Keratinocyte (primary cell): ENCODE measurements around the gene MPZL2. TPM values are rescaled to one million over a fixed set of nuclear protein-coding genes. Genes with fewer than 3 reads are reported as not detected.

ENCODE experiments used
- DNase-seq: peaks from one replicate; pipeline ENCODE4 v3.0.0-alpha.2; 2011; ENCODE audit warnings: low read depth, missing footprints, low spot score
- FAIRE-seq: peaks from 2 replicates; lab custom pipeline; 2011; peaks lifted over from hg19 to GRCh38; lab: Jason Lieb, UNC
- H2AFZ ChIP-seq: 2 replicates; pipeline ENCODE4 v1.6.0; 2012; ENCODE audit warnings: low read length, control low read depth, inconsistent platforms; ENCODE audit not compliant: control insufficient read depth
- H3K27ac ChIP-seq: 2 replicates; pipeline ENCODE4 v1.5.1; 2011; ENCODE audit warnings: low read length; ENCODE audit not compliant: control insufficient read depth, insufficient read depth
- H3K27me3 ChIP-seq: 3 replicates; pipeline ENCODE4 v1.6.0; 2011; ENCODE audit warnings: low read length; ENCODE audit not compliant: control insufficient read depth, insufficient read depth; ENCODE audit errors: extremely low read depth
- H3K36me3 ChIP-seq, 2 experiments: 2 replicates in 1 of 2; 3 replicates in 1 of 2; pipeline ENCODE4 v1.5.1; 2011; ENCODE audit warnings: low read length in 2 of 2, mild to moderate bottlenecking in 1 of 2; ENCODE audit not compliant: control insufficient read depth in 2 of 2, insufficient read depth in 2 of 2; ENCODE audit errors: extremely low read depth in 1 of 2
- H3K4me1 ChIP-seq: 3 replicates; pipeline ENCODE4 v1.5.1; 2011; ENCODE audit warnings: low read length; ENCODE audit not compliant: control insufficient read depth, insufficient read depth; ENCODE audit errors: extremely low read depth
- H3K4me2 ChIP-seq: 3 replicates; pipeline ENCODE4 v1.6.0; 2011; ENCODE audit warnings: low read depth, low read length; ENCODE audit not compliant: control insufficient read depth, insufficient read depth; ENCODE audit errors: extremely low read depth
- H3K4me3 ChIP-seq, 3 experiments: fragments of 200-600 bp in 1 of 3; sonication (generic) in 1 of 3; 2 replicates in 2 of 3; 3 replicates in 1 of 3; pipeline ENCODE4 v1.5.1; 2011 to 2016; ENCODE audit warnings: low read length in 3 of 3, mild to moderate bottlenecking in 3 of 3, control low read depth in 2 of 3, inconsistent platforms in 1 of 3, low read depth in 1 of 3, mixed read lengths in 1 of 3, mixed run types in 1 of 3, moderate library complexity in 1 of 3; ENCODE audit not compliant: control insufficient read depth in 2 of 3, insufficient read depth in 2 of 3; ENCODE audit errors: extremely low read depth in 1 of 3
- H3K79me2 ChIP-seq: 2 replicates; pipeline ENCODE4 v1.6.0; 2012; ENCODE audit warnings: low read length; ENCODE audit not compliant: control insufficient read depth, insufficient read depth
- H3K9ac ChIP-seq: 3 replicates; pipeline ENCODE4 v1.6.0; 2011; ENCODE audit warnings: low read length; ENCODE audit not compliant: control insufficient read depth, insufficient read depth; ENCODE audit errors: extremely low read depth
- H3K9me1 ChIP-seq: 3 replicates; pipeline ENCODE4 v1.6.0; 2011; ENCODE audit warnings: low read length; ENCODE audit not compliant: control insufficient read depth, insufficient read depth; ENCODE audit errors: extremely low read depth
- H3K9me3 ChIP-seq: 2 replicates; pipeline ENCODE4 v1.5.1; 2012; ENCODE audit warnings: low read depth, low read length; ENCODE audit not compliant: control insufficient read depth
- H4K20me1 ChIP-seq: 3 replicates; pipeline ENCODE4 v1.6.0; 2011; ENCODE audit warnings: low read length; ENCODE audit not compliant: control insufficient read depth, insufficient read depth; ENCODE audit errors: extremely low read depth
- CTCF ChIP-seq, 3 experiments: IDR thresholded peaks in 1 of 3; conservative IDR thresholded peaks in 1 of 3; optimal IDR thresholded peaks in 1 of 3; 2 replicates in 2 of 3; 3 replicates in 1 of 3; pipeline versions ENCODE3 to v1.5.1; 2011; ENCODE audit warnings: low read length in 3 of 3, mild to moderate bottlenecking in 3 of 3, moderate library complexity in 2 of 3, control low read depth in 1 of 3, inconsistent platforms in 1 of 3; ENCODE audit not compliant: insufficient read depth in 2 of 3; ENCODE audit errors: extremely low read depth in 1 of 3
- EZH2 ChIP-seq: IDR thresholded peaks from one replicate; pipeline ENCODE4 v1.6.1; 2012; ENCODE audit warnings: inconsistent platforms, mild to moderate bottlenecking, low read length, moderate library complexity
- dilution Hi-C: fragments of 300-500 bp; cut with MboI; formaldehyde crosslinking; loops from one replicate; pipeline ENCODE4 v1.7.0; 2020; ENCODE audit warnings: low sequenced_read_pairs; ENCODE audit not compliant: extremely low pct_ligation_motif_present
- polyA plus RNA-seq, 5 experiments: library from polyadenylated mRNA; depleted of rRNA in 3 of 5; stranded (reverse) in 3 of 5; stranded (forward) in 1 of 5; unstranded in 1 of 5; fragments of >200 nt; gene quantifications; 1 replicate in 1 of 5; 2 replicates in 3 of 5; 3 replicates in 1 of 5; pipeline versions ENCODE4 v1.2.1 to v1.2.3, GENCODE V29; 2011 to 2012; ENCODE audit warnings: missing spikeins in 2 of 5, low read depth in 1 of 5, low replicate concordance in 1 of 5

The MPZL2 gene
- polyA plus RNA-seq, 1 donor (not counting 4 experiments of a cell fraction or from before 2014, with no cell fraction given) = 225 TPM

DNA sequence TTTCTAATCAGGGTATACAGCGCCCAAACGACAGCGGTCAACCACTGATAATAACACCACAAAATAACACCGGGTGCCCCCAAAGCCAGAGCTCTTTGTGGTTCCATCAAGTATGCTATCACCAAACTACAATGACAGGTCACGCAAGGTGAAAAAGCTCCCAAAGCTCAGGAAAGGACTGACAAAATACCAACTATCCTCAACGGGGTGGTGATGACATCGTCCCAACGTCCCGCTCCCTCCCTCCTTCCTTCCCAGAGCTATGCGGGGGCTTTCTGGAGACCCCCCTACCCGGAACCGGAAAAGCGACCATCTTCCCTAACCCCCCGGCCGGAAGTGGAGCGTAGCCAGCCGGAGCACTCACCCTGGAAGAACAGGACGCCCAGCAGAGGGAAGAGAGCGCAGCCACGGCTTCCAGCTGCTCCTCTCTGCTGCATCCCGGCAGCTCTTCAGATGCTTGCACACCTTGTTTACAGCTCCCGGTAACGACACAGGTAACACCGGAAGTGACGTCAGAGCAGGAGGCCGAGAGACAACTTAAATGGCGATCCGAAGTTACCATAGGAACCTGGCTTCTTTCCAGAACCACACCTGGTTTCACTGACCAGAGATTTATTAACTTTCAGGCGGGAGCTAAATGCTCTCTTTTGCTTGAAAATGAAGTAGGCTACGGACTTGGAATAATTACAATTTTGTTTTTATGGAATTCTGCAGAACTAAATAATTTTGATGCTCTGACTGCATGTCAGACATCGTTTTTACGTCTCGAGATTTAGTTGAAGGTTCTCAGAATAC is 12.0 kb downstream of the MPZL2 start, which contains the start of gene MPZL3:
Gene MPZL3, minus strand, starts transcription at position 508 of the 795 bp plus-strand sequence. Its CDS starts 71 bp downstream, at position 437.
- peak; percentile 98 for FAIRE-seq
- Histone ChIP-seq H3K27me3 (no peaks in the 10 kb centered on the region), H4K20me1 (no peaks in the 10 kb centered on the region), H3K36me3 (peaks cover 2 to 12% of the 10 kb centered on the region in 2 experiments), H3K9me1 (no peaks in the 10 kb centered on the region), H3K4me2 (peak within 1 kb of the TSS; percentile 84), H3K27ac (peak within 1 kb of the TSS; percentile 99), H3K9ac (peak within 1 kb of the TSS; percentile 98), H3K79me2 (peaks cover 9% of the 10 kb centered on the region), H3K9me3 (no peaks in the 10 kb centered on the region), H3K4me3 (peak within 1 kb of the TSS; percentile 71 to 97 (median 97)), H3K4me1 (peaks cover 11% of the 10 kb centered on the region), H2AFZ (peak within 1 kb of the TSS; percentile 94)
- peak; percentile 98 for DNase-seq
- TF ChIP-seq CTCF (optimal IDR thresholded peaks at IDR 0.05 in 1 of 3, IDR thresholded peaks at IDR 0.05 in 1 of 3, conservative IDR thresholded peaks at IDR 0.05 in 1 of 3; ENCODE audit: extremely low read depth in 1 of 3, insufficient read depth in 2 of 3, low read length in 3 of 3) = peak in 1 of 3 experiments; percentile 8
- TF ChIP-seq EZH2 = no peak
- dilution Hi-C loops = no loop called here

- H3K27ac ChIP-seq = no peak overlapping the region
- peaks cover 13% of the 10 kb centered on the region for H3K79me2 ChIP-seq
- no peaks in the 10 kb centered on the region for H3K36me3 ChIP-seq
- H3K9ac ChIP-seq = no peak overlapping the region
- H2AFZ ChIP-seq = no peak overlapping the region
- no peaks in the 10 kb centered on the region for H3K27me3 ChIP-seq
- peaks cover 11% of the 10 kb centered on the region for H3K4me1 ChIP-seq
- H3K4me2 ChIP-seq = no peak overlapping the region
- FAIRE-seq (no peak), DNase-seq (no peak)
- no peak for TF ChIP-seq CTCF (optimal IDR thresholded peaks at IDR 0.05 in 1 of 3, IDR thresholded peaks at IDR 0.05 in 1 of 3, conservative IDR thresholded peaks at IDR 0.05 in 1 of 3; ENCODE audit: extremely low read depth in 1 of 3, insufficient read depth in 2 of 3, low read length in 3 of 3)
- no peak for TF ChIP-seq EZH2
- dilution Hi-C loops = no loop called here
- H3K9me3 ChIP-seq = no peaks in the 10 kb centered on the region
- no peaks in the 10 kb centered on the region for H3K9me1 ChIP-seq
- H3K4me3 ChIP-seq = no peak overlapping the region
- no peaks in the 10 kb centered on the region for H4K20me1 ChIP-seq
Measured at GRCh38 chr11:118247041-118247440, 17.1 kb downstream of the MPZL2 start.
